Ovary (tissue), 3 donors: ENCODE measurements around the gene HUWE1.

Source experiments
- EP300 ChIP-seq: sonication (generic); formaldehyde crosslinking; IDR thresholded peaks from one replicate; pipeline ENCODE4 v1.6.1; 2017; ENCODE audit warnings: antibody characterized with exemption
- POLR2A ChIP-seq: fragments of 450-650 bp; IDR thresholded peaks from one replicate; pipeline ENCODE4 v1.6.1; 2017; ENCODE audit warnings: antibody characterized with exemption, mild to moderate bottlenecking, moderate library complexity
- TF ChIP-seq, protein P1 (sequence below), 3 donors: fragments of 450-650 bp in 2 of 3; fragments of 200-600 bp in 1 of 3; IDR thresholded peaks; one replicate each; pipeline versions ENCODE4 v1.5.1 to v1.8.0; 2016 to 2022; ENCODE audit warnings: antibody characterized with exemption in 3 of 3, mild to moderate bottlenecking in 1 of 3
- donor health status: DM: no; HTN: no; CAD: no.

GRCh38 chrX:53694642-53695041 is 8.1 kb upstream of the HUWE1 start:
- TF ChIP-seq, protein P1, sequence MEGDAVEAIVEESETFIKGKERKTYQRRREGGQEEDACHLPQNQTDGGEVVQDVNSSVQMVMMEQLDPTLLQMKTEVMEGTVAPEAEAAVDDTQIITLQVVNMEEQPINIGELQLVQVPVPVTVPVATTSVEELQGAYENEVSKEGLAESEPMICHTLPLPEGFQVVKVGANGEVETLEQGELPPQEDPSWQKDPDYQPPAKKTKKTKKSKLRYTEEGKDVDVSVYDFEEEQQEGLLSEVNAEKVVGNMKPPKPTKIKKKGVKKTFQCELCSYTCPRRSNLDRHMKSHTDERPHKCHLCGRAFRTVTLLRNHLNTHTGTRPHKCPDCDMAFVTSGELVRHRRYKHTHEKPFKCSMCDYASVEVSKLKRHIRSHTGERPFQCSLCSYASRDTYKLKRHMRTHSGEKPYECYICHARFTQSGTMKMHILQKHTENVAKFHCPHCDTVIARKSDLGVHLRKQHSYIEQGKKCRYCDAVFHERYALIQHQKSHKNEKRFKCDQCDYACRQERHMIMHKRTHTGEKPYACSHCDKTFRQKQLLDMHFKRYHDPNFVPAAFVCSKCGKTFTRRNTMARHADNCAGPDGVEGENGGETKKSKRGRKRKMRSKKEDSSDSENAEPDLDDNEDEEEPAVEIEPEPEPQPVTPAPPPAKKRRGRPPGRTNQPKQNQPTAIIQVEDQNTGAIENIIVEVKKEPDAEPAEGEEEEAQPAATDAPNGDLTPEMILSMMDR (IDR thresholded peaks at IDR 0.05): no peak
- TF ChIP-seq POLR2A: no peak
- TF ChIP-seq EP300: no peak
